Measurements from ENCODE around the gene HIF1A. TPM values are rescaled to one million over a fixed set of nuclear protein-coding genes. Genes with fewer than 3 reads are reported as not detected.

HIF1A gene
- total RNA-seq, 1 donor from 2014 or later = 129 TPM

- no peak for DNase-seq (ENCODE audit: low read depth, low spot score)
- Mint-ChIP-seq H3K4me1 (no peaks in the 10 kb centered on the region), H3K4me3 (no peak overlapping the region), H3K9me3 (no peaks in the 10 kb centered on the region), H3K27me3 (ENCODE audit: low read depth) (no peaks in the 10 kb centered on the region), H3K36me3 (ENCODE audit: low read depth) (peaks cover 3% of the 10 kb centered on the region), H3K27ac (ENCODE audit: unreplicated experiment) (no peak overlapping the region)
- TF ChIP-seq CTCF (conservative IDR thresholded peaks at IDR 0.05) = no peak
Observed at GRCh38 chr14:61774861-61775260, 79.5 kb downstream of the HIF1A start.

GRCh38 chr14:61780125-61780524 is 84.8 kb downstream of the HIF1A start:
- peaks cover 4% of the 10 kb centered on the region for H3K36me3 Mint-ChIP-seq (ENCODE audit: low read depth)
- H3K27me3 Mint-ChIP-seq (ENCODE audit: low read depth) = no peaks in the 10 kb centered on the region
- H3K4me3 Mint-ChIP-seq = no peak overlapping the region
- no peak overlapping the region for H3K27ac Mint-ChIP-seq (ENCODE audit: unreplicated experiment)
- DNase-seq (ENCODE audit: low read depth, low spot score) = no peak
- TF ChIP-seq CTCF (conservative IDR thresholded peaks at IDR 0.05) = no peak
- no peaks in the 10 kb centered on the region for H3K9me3 Mint-ChIP-seq
- no peaks in the 10 kb centered on the region for H3K4me1 Mint-ChIP-seq

GRCh38 chr14:61797309-61797708 is 102.0 kb downstream of the HIF1A start:
- no peak overlapping the region for H3K27ac Mint-ChIP-seq (ENCODE audit: unreplicated experiment)
- DNase-seq (ENCODE audit: low read depth, low spot score) = no peak
- no peaks in the 10 kb centered on the region for H3K27me3 Mint-ChIP-seq (ENCODE audit: low read depth)
- no peak overlapping the region for H3K4me3 Mint-ChIP-seq
- no peaks in the 10 kb centered on the region for H3K9me3 Mint-ChIP-seq
- TF ChIP-seq CTCF (conservative IDR thresholded peaks at IDR 0.05) = no peak
- H3K36me3 Mint-ChIP-seq (ENCODE audit: low read depth) = peaks cover 3% of the 10 kb centered on the region
- H3K4me1 Mint-ChIP-seq = no peaks in the 10 kb centered on the region

Other genes with a start within 250 kb of the HIF1A start
- 5.9 and 6.2 TPM in 2 replicates for gene SNAPC1, start 66.9 kb downstream of the HIF1A start, total RNA-seq
- gene SYT16, start 117.2 kb downstream of the HIF1A start, total RNA-seq = 1.7 and 1.8 TPM in 2 replicates

All from neural crest cell (in vitro differentiated cells).